ENCODE measurements around the gene AKNAD1.
A peak's percentile ranks its signal among the peaks of the same experiment; 100 is the strongest.
"Not testable (repeated sequence)": the region's sequence is repeated elsewhere in the genome, so short reads cannot be mapped to it uniquely, and the experiment has no call there.

AKNAD1 gene, protein sequence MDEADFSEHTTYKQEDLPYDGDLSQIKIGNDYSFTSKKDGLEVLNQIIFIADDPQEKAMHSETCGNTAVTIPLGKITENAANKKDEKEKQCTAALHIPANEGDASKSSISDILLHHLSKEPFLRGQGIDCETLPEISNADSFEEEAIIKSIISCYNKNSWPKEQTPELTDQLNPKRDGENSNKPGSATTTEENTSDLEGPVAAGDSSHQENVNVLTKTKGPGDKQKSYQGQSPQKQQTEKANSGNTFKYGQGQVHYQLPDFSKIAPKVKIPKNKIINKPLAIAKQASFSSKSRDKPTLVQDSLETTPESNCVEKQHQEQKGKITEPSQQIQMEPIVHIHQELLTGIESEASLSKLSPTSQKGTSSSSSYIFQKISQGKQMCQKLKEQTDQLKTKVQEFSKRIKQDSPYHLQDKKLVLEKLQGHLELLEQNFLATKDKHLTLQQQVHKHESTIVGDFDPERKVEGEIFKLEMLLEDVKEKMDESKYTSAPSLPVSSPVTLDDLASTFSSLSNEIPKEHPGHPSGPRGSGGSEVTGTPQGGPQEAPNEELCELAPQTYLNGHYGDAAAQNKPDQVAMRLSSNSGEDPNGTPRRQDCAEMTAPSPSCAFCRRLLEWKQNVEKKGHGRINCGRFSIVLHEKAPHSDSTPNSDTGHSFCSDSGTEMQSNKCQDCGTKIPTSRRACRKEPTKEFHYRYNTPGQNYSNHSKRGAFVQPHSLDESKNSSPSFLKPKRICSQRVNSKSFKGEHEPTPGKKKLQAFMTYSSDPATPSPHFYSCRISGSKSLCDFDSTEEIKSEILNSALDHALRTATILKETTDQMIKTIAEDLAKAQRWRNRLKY

DNA sequence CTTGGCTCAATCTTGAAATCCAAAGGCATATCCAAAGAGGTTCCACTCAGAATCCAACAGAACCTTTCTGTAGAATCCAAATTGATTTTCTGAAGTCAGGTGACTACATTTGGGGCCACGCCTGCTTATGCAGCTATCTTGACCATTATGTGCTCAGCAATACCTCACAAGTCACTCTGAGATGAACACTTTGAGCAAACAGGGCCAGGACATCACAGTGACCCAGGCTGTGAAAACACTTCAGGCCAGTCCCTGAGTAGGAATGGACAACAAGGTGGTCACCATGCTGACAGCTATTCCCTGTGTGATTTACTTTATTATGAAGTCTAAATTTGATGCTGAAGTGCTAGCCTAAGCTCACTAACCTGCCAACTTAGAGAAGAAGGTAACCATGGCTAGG, at the start of gene AKNAD1:
Gene AKNAD1, minus strand, starts transcription at position 101 of the 400 bp plus-strand sequence. CDS start 4,430 bp downstream, outside the sequence.
- H3K36me3 Mint-ChIP-seq (ENCODE audit: low read depth) = no peaks in the 10 kb centered on the region
- H3K27me3 Mint-ChIP-seq = peaks cover 16% of the 10 kb centered on the region
- ATAC-seq = no peak
- H3K4me3 Mint-ChIP-seq = no peak within 1 kb of the TSS
- no peak for DNase-seq
- no peaks in the 10 kb centered on the region for H3K9me3 Mint-ChIP-seq
- no peak within 1 kb of the TSS for H3K27ac Mint-ChIP-seq
- H3K4me1 Mint-ChIP-seq = peaks cover 2% of the 10 kb centered on the region

DNA sequence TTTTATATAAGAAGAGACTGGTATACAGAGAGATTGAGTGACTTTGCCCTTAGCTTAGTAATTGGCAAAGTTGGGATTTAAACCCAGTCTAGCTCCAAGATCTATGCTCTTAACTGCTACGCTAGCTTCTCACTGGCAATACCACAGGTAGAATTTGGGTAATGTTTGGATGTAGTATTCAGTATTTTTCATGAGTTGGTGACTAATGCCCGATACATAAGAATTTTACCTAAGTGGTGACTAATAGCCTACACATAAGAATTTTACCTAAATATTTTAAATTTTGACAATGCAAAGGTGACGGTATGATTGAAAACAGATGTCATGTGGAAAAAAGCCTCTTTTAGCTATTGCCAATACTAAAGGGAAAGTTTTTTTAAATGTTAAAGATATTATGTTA, 44.2 kb upstream of the AKNAD1 start:
- no peaks in the 10 kb centered on the region for H3K9me3 Mint-ChIP-seq
- H3K4me1 Mint-ChIP-seq = no peaks in the 10 kb centered on the region
- no peaks in the 10 kb centered on the region for H3K27me3 Mint-ChIP-seq
- ATAC-seq (no peak), DNase-seq (no peak)
- H3K27ac Mint-ChIP-seq = no peak overlapping the region
- no peak overlapping the region for H3K4me3 Mint-ChIP-seq
- no peaks in the 10 kb centered on the region for H3K36me3 Mint-ChIP-seq (ENCODE audit: low read depth)

DNA sequence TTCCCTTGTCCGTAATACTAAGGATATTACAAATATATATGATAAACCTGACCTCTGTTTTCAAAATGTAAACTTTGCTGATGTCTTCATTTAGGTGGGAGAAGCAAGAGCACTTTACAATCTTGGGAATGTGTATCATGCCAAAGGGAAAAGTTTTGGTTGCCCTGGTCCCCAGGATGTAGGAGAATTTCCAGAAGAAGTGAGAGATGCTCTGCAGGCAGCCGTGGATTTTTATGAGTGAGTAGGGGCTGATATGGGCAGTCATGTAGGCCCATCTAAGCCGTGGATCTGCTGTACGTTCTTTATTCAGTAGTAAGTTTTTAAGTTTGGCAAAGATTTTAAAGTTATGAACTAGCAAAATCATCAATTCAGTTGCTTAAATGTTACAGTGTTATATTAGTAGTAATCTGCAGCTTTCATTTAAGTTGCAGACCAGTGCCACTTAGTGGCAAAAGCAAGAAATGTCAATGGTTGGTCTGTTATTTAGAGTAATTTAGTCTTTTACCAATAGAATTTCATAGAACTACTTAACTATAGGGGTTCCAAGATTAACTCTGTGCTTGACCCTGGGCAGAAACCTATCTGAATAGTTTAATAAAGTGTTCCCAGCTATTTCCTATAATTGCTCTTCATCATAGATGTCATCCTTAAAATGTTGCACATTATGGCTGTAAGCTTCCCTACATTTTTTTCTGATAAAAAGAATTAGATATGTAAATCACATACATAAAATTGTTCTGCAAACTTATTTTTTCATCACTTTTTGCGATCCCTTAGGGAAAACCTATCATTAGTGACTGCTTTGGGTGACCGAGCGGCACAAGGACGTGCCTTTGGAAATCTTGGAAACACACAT, 41.2 kb upstream of the AKNAD1 start:
- Mint-ChIP-seq H3K27ac (no peak overlapping the region), H3K4me3 (no peak overlapping the region), H3K36me3 (ENCODE audit: low read depth) (no peaks in the 10 kb centered on the region), H3K4me1 (no peaks in the 10 kb centered on the region), H3K27me3 (peaks cover 1% of the 10 kb centered on the region), H3K9me3 (no peaks in the 10 kb centered on the region)
- ATAC-seq (peak; percentile 52), DNase-seq (no peak)

DNA sequence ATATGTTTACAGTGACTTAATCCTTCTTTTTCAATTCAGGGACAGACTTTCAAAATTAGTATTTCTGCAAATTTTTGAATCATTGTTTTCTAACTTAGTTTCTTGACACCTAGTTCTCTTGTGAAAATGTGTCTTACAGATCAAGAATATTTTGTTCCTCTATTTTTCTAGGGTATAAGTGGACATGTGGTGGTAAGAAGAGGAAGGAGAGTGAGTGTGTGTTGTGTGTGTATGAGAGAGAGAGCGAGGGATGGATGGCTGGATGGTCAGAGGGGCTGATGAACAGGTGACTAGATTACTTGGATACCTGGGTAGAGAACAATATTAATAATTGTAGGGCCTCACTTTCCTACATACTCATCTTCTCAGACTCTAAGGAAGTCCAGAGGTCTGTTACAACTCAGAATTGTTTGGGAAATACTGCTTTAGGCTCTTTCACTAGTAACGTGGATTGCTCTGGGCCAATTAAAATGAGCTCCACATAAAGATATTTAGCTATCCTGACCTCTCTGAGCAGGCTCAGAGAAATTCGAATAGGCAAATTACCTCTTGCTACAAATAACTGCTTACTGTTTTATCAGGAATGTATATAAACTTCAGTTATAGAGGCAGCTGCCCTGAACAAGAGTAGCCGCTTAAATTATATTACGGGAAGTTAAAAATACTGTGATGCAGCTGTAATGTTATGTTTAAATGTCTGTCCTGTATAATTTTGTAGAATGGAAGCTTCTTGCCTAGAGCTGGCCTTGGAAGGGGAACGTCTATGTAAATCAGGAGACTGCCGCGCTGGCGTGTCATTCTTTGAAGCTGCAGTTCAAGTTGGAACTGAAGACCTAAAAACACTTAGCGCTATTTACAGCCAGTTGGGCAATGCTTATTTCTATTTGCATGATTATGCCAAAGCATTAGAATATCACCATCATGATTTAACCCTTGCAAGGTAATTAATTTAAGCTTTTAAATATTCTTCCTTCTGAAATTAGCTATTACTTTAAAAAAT, 39.6 kb upstream of the AKNAD1 start:
- Mint-ChIP-seq H3K27me3 (peaks cover 1% of the 10 kb centered on the region), H3K9me3 (no peaks in the 10 kb centered on the region), H3K4me1 (no peaks in the 10 kb centered on the region), H3K36me3 (ENCODE audit: low read depth) (no peaks in the 10 kb centered on the region), H3K4me3 (no peak overlapping the region), H3K27ac (no peak overlapping the region)
- DNase-seq (no peak), ATAC-seq (no peak)

DNA sequence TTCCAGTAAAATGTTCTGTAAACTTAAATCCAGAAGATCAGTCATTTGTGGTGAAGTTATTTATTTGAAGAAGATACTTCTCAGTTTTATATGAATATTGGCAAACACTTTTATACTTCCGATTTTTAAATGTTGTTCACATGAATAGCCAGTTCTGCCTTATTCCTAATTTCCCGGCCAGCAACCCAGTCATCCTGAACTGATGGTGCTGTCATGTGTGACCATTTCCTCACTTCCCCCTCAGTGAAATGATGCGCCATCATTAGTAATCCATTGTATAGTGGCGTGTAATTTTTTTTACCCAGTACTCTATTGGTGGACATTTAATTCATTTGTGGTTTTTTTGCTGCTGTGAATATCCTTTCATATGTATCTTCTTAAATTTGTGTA, 36.2 kb upstream of the AKNAD1 start:
- Mint-ChIP-seq H3K9me3 (no peaks in the 10 kb centered on the region), H3K36me3 (ENCODE audit: low read depth) (no peaks in the 10 kb centered on the region), H3K27ac (no peak overlapping the region), H3K27me3 (peaks cover 1% of the 10 kb centered on the region), H3K4me1 (no peaks in the 10 kb centered on the region), H3K4me3 (no peak overlapping the region)
- DNase-seq = no peak
- no peak for ATAC-seq

DNA sequence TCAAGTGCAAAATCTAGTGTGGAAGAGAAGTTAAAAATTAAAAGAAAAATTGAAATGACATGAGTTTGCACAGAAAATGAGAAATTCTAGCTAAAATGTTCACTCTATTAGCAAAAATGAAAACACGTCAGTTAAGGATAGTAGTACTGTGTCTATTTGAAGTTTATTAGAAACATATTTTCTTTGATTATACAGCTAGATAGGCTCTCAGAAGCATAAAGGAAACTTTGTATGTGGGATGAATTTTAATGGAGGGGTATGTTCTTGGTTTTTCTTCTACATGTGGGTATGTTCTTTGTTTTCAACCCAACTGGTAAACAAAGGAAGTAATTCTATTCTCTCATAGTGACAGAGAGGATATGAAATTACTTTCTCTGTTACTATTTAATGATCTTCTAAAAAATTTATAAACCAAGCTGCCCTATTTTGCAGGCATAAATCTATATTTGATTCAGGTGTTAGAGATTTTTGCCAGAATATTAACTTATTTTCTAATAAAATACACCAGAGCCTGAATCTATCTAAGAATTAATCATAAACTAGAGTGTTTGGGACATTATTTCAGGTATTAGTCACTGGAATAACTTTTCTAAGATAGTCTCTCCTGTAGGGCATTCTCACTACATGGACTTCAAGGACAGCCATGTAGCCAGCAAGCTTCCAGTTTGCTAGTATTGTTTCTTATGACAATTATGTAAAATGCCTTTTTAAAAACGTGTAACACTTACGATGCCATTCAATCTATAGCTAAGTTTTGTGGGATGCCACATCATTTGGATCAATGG, 35.7 kb upstream of the AKNAD1 start:
- DNase-seq (no peak), ATAC-seq (no peak)
- no peak overlapping the region for H3K27ac Mint-ChIP-seq
- no peaks in the 10 kb centered on the region for H3K36me3 Mint-ChIP-seq (ENCODE audit: low read depth)
- H3K4me3 Mint-ChIP-seq = no peak overlapping the region
- peaks cover 1% of the 10 kb centered on the region for H3K27me3 Mint-ChIP-seq
- no peaks in the 10 kb centered on the region for H3K4me1 Mint-ChIP-seq
- H3K9me3 Mint-ChIP-seq = no peaks in the 10 kb centered on the region

DNA sequence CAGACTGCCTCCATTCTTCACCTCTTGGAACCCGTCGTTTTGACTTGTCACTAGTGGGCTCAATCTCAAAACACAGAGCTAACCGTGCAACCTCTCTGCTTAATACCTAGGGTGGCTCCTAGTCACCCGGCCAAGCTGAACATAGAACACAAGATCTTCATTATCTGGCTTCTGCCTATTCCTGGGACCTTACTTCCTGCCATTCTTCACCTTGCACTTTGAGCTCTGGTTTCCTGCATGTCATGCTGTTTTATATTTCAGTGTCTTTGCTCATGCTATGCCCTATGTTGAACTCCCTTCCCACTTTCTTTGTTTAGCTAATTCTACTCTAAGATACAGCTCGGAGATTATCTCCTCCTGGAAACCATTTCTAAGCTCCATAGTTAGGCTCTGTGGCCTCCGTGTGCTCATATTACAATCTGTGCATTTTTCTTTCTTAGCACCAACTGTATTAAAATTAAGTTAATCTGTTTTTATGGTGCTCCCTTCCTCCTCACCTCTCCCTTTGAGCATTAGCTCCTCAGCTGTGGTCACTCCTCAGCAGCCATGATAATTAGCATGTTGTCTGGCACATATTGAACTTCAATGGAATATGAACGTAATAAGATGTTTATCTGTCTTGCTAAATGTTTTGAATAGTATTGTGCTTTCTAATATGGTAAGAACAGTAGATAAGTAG, 33.0 kb upstream of the AKNAD1 start:
- DNase-seq = no peak

DNA sequence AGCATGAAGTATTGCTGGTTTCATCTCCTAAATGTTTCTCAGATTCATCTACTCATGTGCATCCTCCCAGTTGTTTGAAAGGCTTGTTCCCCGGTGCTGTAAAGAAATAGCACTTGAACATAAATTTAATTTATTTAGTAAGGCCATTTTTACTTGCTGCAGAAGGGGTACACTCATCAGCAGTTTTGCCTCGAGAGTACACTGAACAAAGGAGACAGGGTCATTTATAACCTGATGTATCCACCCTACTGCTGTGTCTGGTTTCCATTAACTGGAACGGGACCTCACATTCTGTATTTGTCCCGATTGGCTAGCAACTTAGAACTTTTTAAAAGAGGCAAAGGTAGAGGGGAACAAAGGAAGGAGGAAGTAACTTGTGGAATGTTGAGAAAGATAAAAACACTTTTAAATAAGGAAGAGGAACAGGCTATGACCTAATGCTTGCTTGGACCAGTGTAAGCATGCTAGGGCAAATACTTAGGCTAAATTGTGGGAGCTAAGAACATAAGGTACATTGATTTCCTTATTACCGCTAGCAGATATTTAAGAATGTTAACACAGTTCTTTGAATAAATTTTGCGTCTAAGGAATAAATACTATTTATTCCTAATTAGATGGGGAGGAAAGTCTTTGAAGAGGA, 32.2 kb upstream of the AKNAD1 start:
- not testable (repeated sequence) for H3K27ac Mint-ChIP-seq; H3K4me3 Mint-ChIP-seq; H3K27me3 Mint-ChIP-seq; H3K36me3 Mint-ChIP-seq (ENCODE audit: low read depth); H3K4me1 Mint-ChIP-seq; ATAC-seq; H3K9me3 Mint-ChIP-seq; DNase-seq

More for the DNA sequence above, 33.0 kb upstream of the AKNAD1 start:
- no peaks in the 10 kb centered on the region for H3K36me3 Mint-ChIP-seq (ENCODE audit: low read depth)
- no peaks in the 10 kb centered on the region for H3K9me3 Mint-ChIP-seq
- ATAC-seq = no peak
- no peaks in the 10 kb centered on the region for H3K4me1 Mint-ChIP-seq
- no peak overlapping the region for H3K27ac Mint-ChIP-seq
- H3K4me3 Mint-ChIP-seq = no peak overlapping the region
- H3K27me3 Mint-ChIP-seq = peaks cover 1% of the 10 kb centered on the region

DNA sequence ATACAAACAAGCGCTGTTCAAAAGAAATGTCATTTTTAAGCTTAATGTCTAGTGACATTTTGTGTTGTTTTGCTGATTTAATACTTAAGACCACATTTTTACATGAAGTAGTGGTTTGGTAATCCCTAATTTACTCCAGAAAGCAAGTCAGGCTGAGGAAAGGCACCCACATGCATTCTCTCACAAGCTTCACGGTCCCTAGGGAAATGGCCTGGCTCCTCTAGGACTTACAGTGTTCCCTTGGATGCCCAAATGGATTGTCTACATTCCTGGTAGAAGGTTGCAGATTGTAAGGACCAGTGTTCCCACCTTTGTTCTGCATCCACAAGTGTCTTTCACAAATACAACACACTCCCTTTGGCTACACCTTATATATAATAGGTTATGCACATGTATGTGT, 29.4 kb upstream of the AKNAD1 start:
- no peak for DNase-seq
- H3K27ac Mint-ChIP-seq = no peak overlapping the region
- no peaks in the 10 kb centered on the region for H3K9me3 Mint-ChIP-seq
- no peak for ATAC-seq
- no peaks in the 10 kb centered on the region for H3K27me3 Mint-ChIP-seq
- H3K4me3 Mint-ChIP-seq = no peak overlapping the region
- H3K36me3 Mint-ChIP-seq (ENCODE audit: low read depth) = no peaks in the 10 kb centered on the region
- no peaks in the 10 kb centered on the region for H3K4me1 Mint-ChIP-seq

DNA sequence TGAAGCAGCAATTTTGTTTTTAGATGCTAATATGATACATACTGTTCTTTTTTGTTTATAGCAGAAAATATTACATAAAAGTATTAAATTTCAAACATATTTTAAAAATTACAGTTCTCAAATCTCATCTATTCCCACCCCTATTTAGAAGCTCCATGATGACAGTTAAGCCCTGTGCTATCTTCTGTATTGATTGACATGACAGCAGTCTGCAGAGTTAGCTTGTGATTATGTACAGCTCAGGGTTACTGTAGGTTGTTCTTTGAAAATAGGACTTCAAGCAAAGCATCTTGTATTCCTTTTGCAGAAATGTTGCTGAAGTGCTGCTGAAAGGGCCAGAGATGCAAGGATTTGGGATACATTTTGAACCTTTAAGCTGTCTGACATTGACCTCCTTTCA, 28.1 kb upstream of the AKNAD1 start:
- Mint-ChIP-seq H3K27ac (no peak overlapping the region), H3K4me3 (no peak overlapping the region), H3K36me3 (ENCODE audit: low read depth) (no peaks in the 10 kb centered on the region), H3K4me1 (no peaks in the 10 kb centered on the region), H3K9me3 (no peaks in the 10 kb centered on the region), H3K27me3 (no peaks in the 10 kb centered on the region)
- ATAC-seq (no peak), DNase-seq (no peak)

DNA sequence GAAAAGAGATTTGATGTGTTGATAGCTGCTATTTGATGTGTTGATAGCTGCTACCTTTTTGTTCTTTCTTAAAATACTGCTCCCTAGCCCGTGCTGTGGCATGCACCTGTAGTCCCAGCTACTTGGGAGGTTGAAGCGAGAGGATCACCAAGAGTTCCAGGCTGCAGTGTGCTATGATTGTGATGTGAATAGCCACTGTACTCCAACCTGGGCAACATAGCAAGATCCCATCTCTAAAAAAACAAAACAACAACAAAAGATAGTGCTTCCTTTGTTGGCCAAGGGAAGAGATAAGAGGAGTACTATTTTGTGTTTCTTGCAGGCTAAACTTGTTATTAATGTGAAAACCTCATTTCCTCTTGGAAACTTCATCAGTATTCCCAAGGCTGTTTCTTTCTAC, 25.9 kb upstream of the AKNAD1 start:
- no peak overlapping the region for H3K4me3 Mint-ChIP-seq
- H3K27ac Mint-ChIP-seq = no peak overlapping the region
- ATAC-seq (no peak), DNase-seq (no peak)
- H3K4me1 Mint-ChIP-seq = peaks cover 5% of the 10 kb centered on the region
- no peaks in the 10 kb centered on the region for H3K9me3 Mint-ChIP-seq
- no peaks in the 10 kb centered on the region for H3K36me3 Mint-ChIP-seq (ENCODE audit: low read depth)
- peaks cover 5% of the 10 kb centered on the region for H3K27me3 Mint-ChIP-seq

DNA sequence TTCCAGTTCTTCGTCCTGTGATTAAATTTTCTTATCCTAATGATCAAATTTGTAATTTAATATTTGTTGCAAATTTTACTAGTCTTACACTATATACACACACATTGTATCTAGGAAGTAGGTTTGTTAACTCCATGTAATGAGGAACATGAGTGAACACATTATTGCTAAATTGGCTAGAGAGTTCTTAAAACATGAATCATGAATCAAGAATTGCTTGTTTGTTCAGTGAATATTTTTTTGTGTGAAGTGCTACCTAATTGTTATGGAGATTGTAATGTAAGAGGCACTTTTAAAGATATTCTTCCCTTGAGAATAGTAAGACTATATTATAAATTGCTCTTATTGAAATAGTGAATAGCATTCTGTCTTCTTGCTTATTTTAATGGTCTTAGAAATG, 24.5 kb upstream of the AKNAD1 start:
- peaks cover 10% of the 10 kb centered on the region for H3K4me1 Mint-ChIP-seq
- DNase-seq (no peak), ATAC-seq (no peak)
- H3K27me3 Mint-ChIP-seq = peaks cover 7% of the 10 kb centered on the region
- H3K4me3 Mint-ChIP-seq = no peak overlapping the region
- no peaks in the 10 kb centered on the region for H3K9me3 Mint-ChIP-seq
- H3K27ac Mint-ChIP-seq = no peak overlapping the region
- H3K36me3 Mint-ChIP-seq (ENCODE audit: low read depth) = no peaks in the 10 kb centered on the region
